ENCODE data around the gene SSR1. TPM values are rescaled to one million over a fixed set of nuclear protein-coding genes. Genes with fewer than 3 reads are reported as not detected.
A peak's percentile ranks its signal among the peaks of the same experiment; 100 is the strongest.

The SSR1 gene
- total and polyA plus RNA-seq, 2 of the 13 experiments (the other 11 are each of a cell fraction or from before 2014, with no cell fraction given): 203 to 243 TPM

GRCh38 chr6:7232351-7232750 is 80.6 kb downstream of the SSR1 start:
- no peaks in the 10 kb centered on the region for H3K27me3 ChIP-seq (ENCODE audit: control insufficient read depth in 1 of 2, insufficient read depth in 2 of 2, low read length in 2 of 2)
- H3K4me1 ChIP-seq (ENCODE audit: insufficient read depth, low read length): peaks cover 38% of the 10 kb centered on the region
- no peak overlapping the region for H2AFZ ChIP-seq (ENCODE audit: low read length)
- ChIA-PET POLR2A (no interaction called here), CTCF (ENCODE audit: low intra/inter-chr PET ratio, low total read pairs) (no interaction called here)
- no TSS peak for BruUV-seq (replicated peaks)
- ATAC-seq (no peak), DNase-seq (ENCODE audit: low spot score) (no peak), FAIRE-seq (no peak)
- no peaks in the 10 kb centered on the region for H3K9me3 ChIP-seq (ENCODE audit: low read length)
- TF ChIP-seq ZFP91 (CRISPR knock-in tag; IDR thresholded peaks at IDR 0.05; ENCODE audit: borderline replicate concordance): no peak
- H3K9ac ChIP-seq (ENCODE audit: insufficient read depth, low read depth, low read length): no peak overlapping the region
- no peak overlapping the region for H3K4me2 ChIP-seq (ENCODE audit: low read depth, low read length)
- peaks cover 12% of the 10 kb centered on the region; the same call in 1 of the 2 replicates for H4K20me1 ChIP-seq (ENCODE audit: insufficient read depth, low read length)
- H3K4me3 ChIP-seq (replicated peaks in 1 of 3; ENCODE audit: insufficient read depth in 1 of 3, low read depth in 2 of 3, low read length in 3 of 3): no peak overlapping the region
- intact Hi-C loops (cut with micrococcal nuclease; ENCODE audit: unreplicated experiment) (no loop called here), in situ Hi-C loops (cut with HindIII; ENCODE audit: extremely low pct_ligation_motif_present, low pct_unique_long_range_greater_than_20kb) (no loop called here)
- WGBS (ENCODE audit: low lambda C conversion rate): 97% methylated on average over 2 of the region's 2 CpGs
- peaks cover 39 to 76% of the 10 kb centered on the region in 2 experiments for H3K36me3 ChIP-seq (replicated peaks in 1 of 2; ENCODE audit: control insufficient read depth in 1 of 2, insufficient read depth in 2 of 2, low read length in 2 of 2)
- H3K27ac ChIP-seq (ENCODE audit: extremely low read length, insufficient read depth, low read length): no peak overlapping the region
- peaks cover 8% of the 10 kb centered on the region for H3K79me2 ChIP-seq (ENCODE audit: insufficient read depth, low read length)

- DNase-seq (ENCODE audit: low spot score) (no peak), FAIRE-seq (no peak), ATAC-seq (peak; percentile 6; the same call in 1 of the 3 replicates)
- H3K4me3 ChIP-seq (replicated peaks in 1 of 3; ENCODE audit: insufficient read depth in 1 of 3, low read depth in 2 of 3, low read length in 3 of 3): no peak overlapping the region
- in situ Hi-C loops (cut with HindIII; ENCODE audit: extremely low pct_ligation_motif_present, low pct_unique_long_range_greater_than_20kb) (no loop called here), intact Hi-C loops (cut with micrococcal nuclease; ENCODE audit: unreplicated experiment) (no loop called here)
- no peaks in the 10 kb centered on the region for H3K9me3 ChIP-seq (ENCODE audit: low read length)
- no peak overlapping the region for H2AFZ ChIP-seq (ENCODE audit: low read length)
- ChIA-PET CTCF (ENCODE audit: low intra/inter-chr PET ratio, low total read pairs) (no interaction called here), POLR2A (no interaction called here)
- H3K27me3 ChIP-seq (ENCODE audit: control insufficient read depth in 1 of 2, insufficient read depth in 2 of 2, low read length in 2 of 2): no peaks in the 10 kb centered on the region
- peak; percentile 42; the same call in 1 of the 2 replicates for TF ChIP-seq ZC3H13 (CRISPR knock-in tag; IDR thresholded peaks at IDR 0.05)
- peak; percentile 91 for TF ChIP-seq AGO2 (optimal IDR thresholded peaks at IDR 0.05; ENCODE audit: low read depth, low read length)
- TF ChIP-seq POLR2G (IDR thresholded peaks at IDR 0.05; ENCODE audit: low read depth, low read length): no peak
- 0 out of 2 replicates have a peak, but pooled peaks have one; percentile 14 for TF ChIP-seq THAP9 (CRISPR knock-in tag; IDR thresholded peaks at IDR 0.05; ENCODE audit: borderline replicate concordance)
- no peak overlapping the region for H3K4me2 ChIP-seq (ENCODE audit: low read depth, low read length)
- H3K79me2 ChIP-seq (ENCODE audit: insufficient read depth, low read length): peaks cover 7% of the 10 kb centered on the region
- peaks cover 9% of the 10 kb centered on the region; the same call in 1 of the 2 replicates for H4K20me1 ChIP-seq (ENCODE audit: insufficient read depth, low read length)
- WGBS (ENCODE audit: low lambda C conversion rate): 96% methylated on average over 31 of the region's 37 CpGs
- no TSS peak for BruUV-seq (replicated peaks)
- H3K4me1 ChIP-seq (ENCODE audit: insufficient read depth, low read length): peaks cover 26% of the 10 kb centered on the region
- H3K27ac ChIP-seq (ENCODE audit: extremely low read length, insufficient read depth, low read length): no peak overlapping the region
- no peak overlapping the region for H3K9ac ChIP-seq (ENCODE audit: insufficient read depth, low read depth, low read length)
- peaks cover 48 to 86% of the 10 kb centered on the region in 2 experiments for H3K36me3 ChIP-seq (replicated peaks in 1 of 2; ENCODE audit: control insufficient read depth in 1 of 2, insufficient read depth in 2 of 2, low read length in 2 of 2)
Observed at GRCh38 chr6:7230956-7231713, 81.9 kb downstream of the SSR1 start.
